Measurements from ENCODE around the gene TNFSF15. TPM values are rescaled to one million over a fixed set of nuclear protein-coding genes. Genes with fewer than 3 reads are reported as not detected.

The TNFSF15 gene
- total RNA-seq, 1 experiment from 2014 or later, result not detected

DNA sequence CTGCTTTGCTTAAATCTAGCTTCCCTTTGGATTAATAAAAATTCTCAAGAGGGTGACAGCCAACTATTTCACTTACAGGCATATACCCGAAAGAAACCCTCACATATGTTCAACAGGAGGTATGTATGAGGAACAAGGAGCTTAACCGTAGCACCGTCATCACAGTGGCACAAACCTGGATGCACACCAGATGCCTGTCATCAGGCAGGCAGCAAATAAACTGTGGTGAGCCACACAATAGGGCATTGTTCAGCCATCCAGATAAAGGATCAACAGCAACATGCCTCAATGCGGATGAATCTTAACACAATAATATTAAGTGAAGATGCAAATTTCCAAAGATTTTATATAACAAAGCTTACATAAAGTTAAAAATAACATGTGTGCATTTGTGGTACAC is 5.5 kb upstream of the TNFSF15 start:
- DNase-seq, result no peak
- Mint-ChIP-seq H3K4me3 (no peak overlapping the region), H3K9me3 (no peaks in the 10 kb centered on the region), H3K4me1 (peaks cover 3 to 6% of the 10 kb centered on the region in 2 experiments), H3K27ac (no peak overlapping the region), H3K36me3 (ENCODE audit: insufficient read depth in 1 of 3, low read depth in 3 of 3) (no peaks in the 10 kb centered on the region), H3K27me3 (ENCODE audit: low read depth) (peaks cover 25% of the 10 kb centered on the region)
- no peak overlapping the region for H4K5ac ChIP-seq (ENCODE audit: insufficient read length, low read depth, low read length)
- H3K9me3 ChIP-seq (ENCODE audit: control insufficient read depth, low read depth, low read length), result no peaks in the 10 kb centered on the region
- no CpG with 5 or more reads among the region's 4 CpGs for WGBS (ENCODE audit: extremely low coverage, insufficient read length, low lambda C conversion rate)
- H3K23me2 ChIP-seq (ENCODE audit: insufficient read length, low read depth, low read length, poor library complexity, severe bottlenecking), result no peaks in the 10 kb centered on the region
- H3K27ac ChIP-seq (ENCODE audit: insufficient read length, low read depth, low read length), result no peak overlapping the region
- no peak overlapping the region for H3T11ph ChIP-seq (ENCODE audit: low read length)
- H2BK12ac ChIP-seq (ENCODE audit: insufficient read length, low read depth, low read length), result no peak overlapping the region
- H3K56ac ChIP-seq (ENCODE audit: insufficient read length, low read depth, low read length), result no peak overlapping the region
- no peak overlapping the region for H2BK15ac ChIP-seq (ENCODE audit: low read depth, low read length)
- no peak overlapping the region for H3K4me2 ChIP-seq (ENCODE audit: insufficient read depth, insufficient read length, low read length)
- H4K91ac ChIP-seq (ENCODE audit: insufficient read length, low read depth, low read length), result no peak overlapping the region
- no peak overlapping the region for H2BK120ac ChIP-seq (ENCODE audit: low read depth, low read length, poor library complexity, severe bottlenecking)
- H4K20me1 ChIP-seq (ENCODE audit: control insufficient read depth, insufficient read depth, insufficient read length), result no peaks in the 10 kb centered on the region
- H3K27me3 ChIP-seq (ENCODE audit: insufficient read depth, low read length), result no peaks in the 10 kb centered on the region
- peaks cover 4% of the 10 kb centered on the region; the same call in 1 of the 2 replicates for H3K4me1 ChIP-seq (ENCODE audit: insufficient read depth, low read length)
- no peak overlapping the region for H2BK20ac ChIP-seq (ENCODE audit: low read depth, low read length, poor library complexity, severe bottlenecking)
- TF ChIP-seq, protein P1, sequence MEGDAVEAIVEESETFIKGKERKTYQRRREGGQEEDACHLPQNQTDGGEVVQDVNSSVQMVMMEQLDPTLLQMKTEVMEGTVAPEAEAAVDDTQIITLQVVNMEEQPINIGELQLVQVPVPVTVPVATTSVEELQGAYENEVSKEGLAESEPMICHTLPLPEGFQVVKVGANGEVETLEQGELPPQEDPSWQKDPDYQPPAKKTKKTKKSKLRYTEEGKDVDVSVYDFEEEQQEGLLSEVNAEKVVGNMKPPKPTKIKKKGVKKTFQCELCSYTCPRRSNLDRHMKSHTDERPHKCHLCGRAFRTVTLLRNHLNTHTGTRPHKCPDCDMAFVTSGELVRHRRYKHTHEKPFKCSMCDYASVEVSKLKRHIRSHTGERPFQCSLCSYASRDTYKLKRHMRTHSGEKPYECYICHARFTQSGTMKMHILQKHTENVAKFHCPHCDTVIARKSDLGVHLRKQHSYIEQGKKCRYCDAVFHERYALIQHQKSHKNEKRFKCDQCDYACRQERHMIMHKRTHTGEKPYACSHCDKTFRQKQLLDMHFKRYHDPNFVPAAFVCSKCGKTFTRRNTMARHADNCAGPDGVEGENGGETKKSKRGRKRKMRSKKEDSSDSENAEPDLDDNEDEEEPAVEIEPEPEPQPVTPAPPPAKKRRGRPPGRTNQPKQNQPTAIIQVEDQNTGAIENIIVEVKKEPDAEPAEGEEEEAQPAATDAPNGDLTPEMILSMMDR (conservative IDR thresholded peaks at IDR 0.05), result no peak
- H2AFZ ChIP-seq (ENCODE audit: low read length), result no peak overlapping the region
- H3K9ac ChIP-seq (ENCODE audit: extremely low read depth, insufficient read length, low read length), result no peak overlapping the region
- H3K23ac ChIP-seq (ENCODE audit: insufficient read length, low read depth, low read length), result no peak overlapping the region
- no peaks in the 10 kb centered on the region for H3K79me2 ChIP-seq (ENCODE audit: insufficient read depth, low read length)
- H4K8ac ChIP-seq (replicated peaks; ENCODE audit: insufficient read length, low read depth, low read length), result no peak overlapping the region
- H3K79me1 ChIP-seq (ENCODE audit: insufficient read depth, low read depth, low read length, poor library complexity, severe bottlenecking), result no peaks in the 10 kb centered on the region
- H3K4ac ChIP-seq (ENCODE audit: low read depth, low read length), result no peak overlapping the region
- no peak overlapping the region for H3K14ac ChIP-seq (ENCODE audit: insufficient read depth, low read length)
- no peak overlapping the region for H2AK5ac ChIP-seq (ENCODE audit: insufficient read length, low read length)
- no peak overlapping the region for H3K18ac ChIP-seq (ENCODE audit: insufficient read length, low read depth, low read length)
- H2BK5ac ChIP-seq (ENCODE audit: insufficient read length, low read length), result no peak overlapping the region
